ENCODE data around the gene ADSS2. TPM values are rescaled to one million over a fixed set of nuclear protein-coding genes. Genes with fewer than 3 reads are reported as not detected.

ADSS2 gene
- polyA plus RNA-seq, 1 of the 3 experiments (the other 2 are of a cell fraction): 30.7 TPM

GRCh38 chr1:244451951-244452795 lies 464 bp upstream of the ADSS2 start:
- H3K9ac ChIP-seq: peak overlapping the region; percentile 50

More at GRCh38 chr1:244451951-244452795, 464 bp upstream of the ADSS2 start:
- TF ChIP-seq TAF1 (IDR thresholded peaks at IDR 0.05; ENCODE audit: borderline replicate concordance, low read depth, low read length): peak; percentile 34
- peak; percentile 48; the same call in 1 of the 2 replicates for TF ChIP-seq SIN3A (IDR thresholded peaks at IDR 0.05; ENCODE audit: borderline replicate concordance, low read depth, low read length)
- TF ChIP-seq NRF1 (IDR thresholded peaks at IDR 0.05; ENCODE audit: low read depth, low read length): peak; percentile 66
- TF ChIP-seq FOSL2 (IDR thresholded peaks at IDR 0.05; ENCODE audit: borderline replicate concordance, low read depth): no peak
- TF ChIP-seq GABPA (IDR thresholded peaks at IDR 0.05; ENCODE audit: low read depth): peak; percentile 51
- TF ChIP-seq RAD21 (IDR thresholded peaks at IDR 0.05; ENCODE audit: low read length): peak; percentile 46; the same call in 1 of the 2 replicates
- no peak; the same call in 1 of the 2 replicates for TF ChIP-seq RXRA (IDR thresholded peaks at IDR 0.05; ENCODE audit: borderline replicate concordance, low read depth)
- peak; percentile 70; the same call in 1 of the 2 replicates for TF ChIP-seq MXI1 (IDR thresholded peaks at IDR 0.05; ENCODE audit: low read depth, low read length)
- TF ChIP-seq JUND (IDR thresholded peaks at IDR 0.05): no peak
- TF ChIP-seq ELF1 (IDR thresholded peaks at IDR 0.05): peak; percentile 85
- TF ChIP-seq YY1 (IDR thresholded peaks at IDR 0.05; ENCODE audit: low read depth): peak; percentile 61; the same call in 1 of the 2 replicates
- TF ChIP-seq EP300 (IDR thresholded peaks at IDR 0.05; ENCODE audit: borderline replicate concordance in 1 of 2, low read depth in 1 of 2, low read length in 1 of 2): peak in 1 of 2 experiments; percentile 45; a peak in 1 of 4 replicates
- TF ChIP-seq ZBTB33 (IDR thresholded peaks at IDR 0.05; ENCODE audit: borderline replicate concordance, low read depth): peak; percentile 94
- no peak for TF ChIP-seq GATA2 (CRISPR knock-in tag; IDR thresholded peaks at IDR 0.05)
- TF ChIP-seq USF1 (IDR thresholded peaks at IDR 0.05; ENCODE audit: borderline replicate concordance, low read depth): no peak
- peak; percentile 18; the same call in 1 of the 2 replicates for TF ChIP-seq TCF12 (IDR thresholded peaks at IDR 0.05)
- TF ChIP-seq EZH2phosphoT487 (IDR thresholded peaks at IDR 0.05; ENCODE audit: borderline replicate concordance, low read depth): no peak
- peak; percentile 57; the same call in 1 of the 2 replicates for TF ChIP-seq RCOR1 (IDR thresholded peaks at IDR 0.05; ENCODE audit: low read length)
- TF ChIP-seq SMC3 (IDR thresholded peaks at IDR 0.05; ENCODE audit: low read depth, low read length): peak; percentile 11; the same call in 1 of the 2 replicates
- TF ChIP-seq PBX3 (IDR thresholded peaks at IDR 0.05): no peak
- TF ChIP-seq USF2 (IDR thresholded peaks at IDR 0.05; ENCODE audit: borderline replicate concordance, low read depth, low read length): 0 out of 2 replicates have a peak, but pooled peaks have one; percentile 13
- TF ChIP-seq CHD2 (IDR thresholded peaks at IDR 0.05; ENCODE audit: low read length, partially characterized antibody): peak; percentile 98
- 0 out of 2 replicates have a peak, but pooled peaks have one; percentile 11 for TF ChIP-seq FOXM1 (IDR thresholded peaks at IDR 0.05; ENCODE audit: low read depth)
- TF ChIP-seq CTCF (IDR thresholded peaks at IDR 0.05): peak; percentile 58
- TF ChIP-seq POLR2AphosphoS5 (IDR thresholded peaks at IDR 0.05; ENCODE audit: low read depth, low read length): peak; percentile 16; the same call in 1 of the 2 replicates
- Histone ChIP-seq H3K9me3 (no peaks in the 10 kb centered on the region), H2AFZ (ENCODE audit: low read depth) (peak overlapping the region; percentile 91), H3K27me3 (ENCODE audit: insufficient read depth) (no peaks in the 10 kb centered on the region), H3K79me2 (ENCODE audit: insufficient read depth) (peaks cover 44% of the 10 kb centered on the region), H3K9me2 (no peaks in the 10 kb centered on the region), H3F3A (replicated peaks; ENCODE audit: insufficient read depth) (peaks cover 9% of the 10 kb centered on the region), H3K4me3 (ENCODE audit: low read depth in 2 of 2, low read length in 1 of 2) (peak overlapping the region; percentile 84 to 97; a peak in 3 of 4 replicates), H3K4me2 (peak overlapping the region; percentile 89), H4K20me1 (ENCODE audit: insufficient read depth) (peaks cover 5% of the 10 kb centered on the region; the same call in 1 of the 2 replicates), H3K4me1 (ENCODE audit: control insufficient read depth in 1 of 2, insufficient read depth in 2 of 2, low read depth in 1 of 2, low read length in 1 of 2) (peaks cover 26 to 36% of the 10 kb centered on the region in 2 experiments; a peak in 3 of 4 replicates), H3K36me3 (replicated peaks in 1 of 2; ENCODE audit: control insufficient read depth in 1 of 2, insufficient read depth in 2 of 2, low read length in 1 of 2) (peaks cover 15 to 29% of the 10 kb centered on the region in 2 experiments), H3K27ac (ENCODE audit: low read depth in 2 of 2, low read length in 1 of 2) (peak overlapping the region; percentile 92 to 94)
- CTCF ChIA-PET: no interaction called here
- POLR2A ChIA-PET: interaction anchor here (1.6 kb wide), 1 partner anchor 1197 kb away, joined by 5 read pairs; the partner anchor contains the start of genes CEP170 and SDCCAG8
- DNase-seq: peak; percentile 99
- 8% methylated on average over 17 of the region's 47 CpGs for WGBS (ENCODE audit: low lambda C conversion rate)
